K562 (cell line): ENCODE measurements around the gene LIPJ. TPM values are rescaled to one million over a fixed set of nuclear protein-coding genes. Genes with fewer than 3 reads are reported as not detected.

Source experiments
- polyA plus RNA-seq, 8 experiments: library from polyadenylated mRNA; depleted of rRNA in 4 of 8; stranded (reverse) in 5 of 8; unstranded in 3 of 8; fragments of >200 nt; fragmentation: Nextera tagmentation in 2 of 8; fragmentation: Illumina TruSeq in 1 of 8; extraction: Ambion mirVana in 2 of 8; extraction: Trizol in 1 of 8; gene quantifications; 2 replicates each; pipeline versions ENCODE4 v1.2.1 to v1.2.3, GENCODE V29; 2011 to 2014; ENCODE audit warnings: inconsistent platforms in 1 of 8, missing spikeins in 1 of 8
- small RNA-seq: library from RNA; depleted of rRNA; stranded (forward); fragments of <200 nt; gene quantifications from one replicate; pipeline ENCODE3, GENCODE V24; 2014
- total RNA-seq, 7 experiments: library from RNA; depleted of rRNA in 6 of 7; stranded (reverse); fragments of >200 nt in 6 of 7; fragmentation: Illumina TruSeq in 2 of 7; extraction: Trizol in 2 of 7; gene quantifications; 2 replicates each; pipeline versions ENCODE4 v1.2.1 to v1.2.3, GENCODE V29; 2011 to 2021; ENCODE audit warnings: low replicate concordance in 1 of 7

Gene LIPJ
- total and polyA plus RNA-seq, 9 of the 15 experiments (the other 6 are each of a cell fraction or from before 2014, with no cell fraction given) = not detected

Small RNAs within 50 kb of the gene (small RNA-seq; reads per million reads assigned to genes)
- not detected for gene RF00019

Other genes starting within 250 kb of the LIPJ start
- gene RNLS, start 3.4 kb upstream of the LIPJ start, total RNA-seq (2014; rRNA removed) = 0.86 TPM in 1 of 2 replicates, not detected in the other
- 0.26 and 0.51 TPM in 2 replicates for gene RNLS, start 3.4 kb upstream of the LIPJ start, total RNA-seq (2014; rRNA removed; fragmentation: Illumina TruSeq; extraction: Trizol)
- 0.45 and 0.72 TPM in 2 replicates for gene RNLS, start 3.4 kb upstream of the LIPJ start, total RNA-seq (2015; rRNA removed; fragmentation: Illumina TruSeq; extraction: Trizol)
- gene RNLS, start 3.4 kb upstream of the LIPJ start, total RNA-seq (2021) = 0.22 TPM in 1 of 2 replicates, not detected in the other
- gene RNLS, start 3.4 kb upstream of the LIPJ start, polyA plus RNA-seq (2011; rRNA removed) = 0.05 and 0.25 TPM in 2 replicates
- gene RNLS, start 3.4 kb upstream of the LIPJ start, polyA plus RNA-seq (2014; fragmentation: Illumina TruSeq; extraction: Trizol) = 0.21 and 0.42 TPM in 2 replicates
- gene RNLS, start 3.4 kb upstream of the LIPJ start, polyA plus RNA-seq (2014; fragmentation: Nextera tagmentation; extraction: Ambion mirVana) = under 1 TPM in 1 of 2 experiments, not detected in 1; 0.14 TPM
- 0.36 and 0.41 TPM in 2 replicates for gene RNLS, start 3.4 kb upstream of the LIPJ start, polyA plus RNA-seq (2014; rRNA removed)
- gene LIPF, start 77.7 kb downstream of the LIPJ start, total RNA-seq (2014; rRNA removed) = not detected in 2 replicates
- not detected in 2 replicates for gene LIPF, start 77.7 kb downstream of the LIPJ start, total RNA-seq (2014; rRNA removed; fragmentation: Illumina TruSeq; extraction: Trizol)
- not detected in 2 replicates for gene LIPF, start 77.7 kb downstream of the LIPJ start, total RNA-seq (2015; rRNA removed; fragmentation: Illumina TruSeq; extraction: Trizol)
- not detected in 2 replicates for gene LIPF, start 77.7 kb downstream of the LIPJ start, total RNA-seq (2021)
- not detected in 2 replicates for gene LIPF, start 77.7 kb downstream of the LIPJ start, polyA plus RNA-seq (2011; rRNA removed)
- not detected in 2 replicates for gene LIPF, start 77.7 kb downstream of the LIPJ start, polyA plus RNA-seq (2014; fragmentation: Illumina TruSeq; extraction: Trizol)
- gene LIPF, start 77.7 kb downstream of the LIPJ start, polyA plus RNA-seq (2014; fragmentation: Nextera tagmentation; extraction: Ambion mirVana) = not detected
- not detected in 2 replicates for gene LIPF, start 77.7 kb downstream of the LIPJ start, polyA plus RNA-seq (2014; rRNA removed)
- gene LIPK, start 119.5 kb downstream of the LIPJ start, total RNA-seq (2014; rRNA removed) = not detected in 2 replicates
- not detected in 2 replicates for gene LIPK, start 119.5 kb downstream of the LIPJ start, total RNA-seq (2014; rRNA removed; fragmentation: Illumina TruSeq; extraction: Trizol)
- gene LIPK, start 119.5 kb downstream of the LIPJ start, total RNA-seq (2015; rRNA removed; fragmentation: Illumina TruSeq; extraction: Trizol) = not detected in 2 replicates
- gene LIPK, start 119.5 kb downstream of the LIPJ start, total RNA-seq (2021) = not detected in 2 replicates
- not detected in 2 replicates for gene LIPK, start 119.5 kb downstream of the LIPJ start, polyA plus RNA-seq (2011; rRNA removed)
- not detected in 2 replicates for gene LIPK, start 119.5 kb downstream of the LIPJ start, polyA plus RNA-seq (2014; fragmentation: Illumina TruSeq; extraction: Trizol)
- not detected for gene LIPK, start 119.5 kb downstream of the LIPJ start, polyA plus RNA-seq (2014; fragmentation: Nextera tagmentation; extraction: Ambion mirVana)
- not detected in 2 replicates for gene LIPK, start 119.5 kb downstream of the LIPJ start, polyA plus RNA-seq (2014; rRNA removed)
- not detected in 2 replicates for gene LIPN, start 173.3 kb downstream of the LIPJ start, total RNA-seq (2014; rRNA removed)
- gene LIPN, start 173.3 kb downstream of the LIPJ start, total RNA-seq (2014; rRNA removed; fragmentation: Illumina TruSeq; extraction: Trizol) = not detected in 2 replicates
- gene LIPN, start 173.3 kb downstream of the LIPJ start, total RNA-seq (2015; rRNA removed; fragmentation: Illumina TruSeq; extraction: Trizol) = not detected in 2 replicates
- gene LIPN, start 173.3 kb downstream of the LIPJ start, total RNA-seq (2021) = not detected in 2 replicates
- gene LIPN, start 173.3 kb downstream of the LIPJ start, polyA plus RNA-seq (2011; rRNA removed) = not detected in 2 replicates
- not detected in 2 replicates for gene LIPN, start 173.3 kb downstream of the LIPJ start, polyA plus RNA-seq (2014; fragmentation: Illumina TruSeq; extraction: Trizol)
- not detected for gene LIPN, start 173.3 kb downstream of the LIPJ start, polyA plus RNA-seq (2014; fragmentation: Nextera tagmentation; extraction: Ambion mirVana)
- gene LIPN, start 173.3 kb downstream of the LIPJ start, polyA plus RNA-seq (2014; rRNA removed) = not detected in 2 replicates
- not detected in 2 replicates for gene LIPM, start 216.0 kb downstream of the LIPJ start, total RNA-seq (2014; rRNA removed)
- not detected in 2 replicates for gene LIPM, start 216.0 kb downstream of the LIPJ start, total RNA-seq (2014; rRNA removed; fragmentation: Illumina TruSeq; extraction: Trizol)
- not detected in 2 replicates for gene LIPM, start 216.0 kb downstream of the LIPJ start, total RNA-seq (2015; rRNA removed; fragmentation: Illumina TruSeq; extraction: Trizol)
- not detected in 2 replicates for gene LIPM, start 216.0 kb downstream of the LIPJ start, total RNA-seq (2021)
- not detected in 2 replicates for gene LIPM, start 216.0 kb downstream of the LIPJ start, polyA plus RNA-seq (2011; rRNA removed)
- gene LIPM, start 216.0 kb downstream of the LIPJ start, polyA plus RNA-seq (2014; fragmentation: Illumina TruSeq; extraction: Trizol) = not detected in 2 replicates
- not detected for gene LIPM, start 216.0 kb downstream of the LIPJ start, polyA plus RNA-seq (2014; fragmentation: Nextera tagmentation; extraction: Ambion mirVana)
- not detected in 2 replicates for gene LIPM, start 216.0 kb downstream of the LIPJ start, polyA plus RNA-seq (2014; rRNA removed)